IMR-90 (cell line): ENCODE measurements around the gene BTK. TPM values are rescaled to one million over a fixed set of nuclear protein-coding genes. Genes with fewer than 3 reads are reported as not detected.

Experiments
- ATAC-seq: fragments of 200-7000 bp; cut with Tn5 transposase; 2 replicates; pipeline ENCODE4 v1.9.1; 2020; ENCODE audit warnings: low read depth, mild to moderate bottlenecking, moderate library complexity
- BruUV-seq: library from RNA; stranded (reverse); fragments of 400-500 nt; replicated peaks from 2 replicates; lab custom pipeline; 2021; lab: Mats Ljungman, UMichigan
- CTCF ChIA-PET: fragments of 300-600 bp; formaldehyde crosslinking; extraction: SDS; loops from one replicate; lab custom pipeline; 2021; ENCODE audit warnings: antibody characterized with exemption; lab: Yijun Ruan, JAX
- POLR2A ChIA-PET: fragments of 300-600 bp; sonication (Branson Sonifier 250); formaldehyde crosslinking; loops from one replicate; lab custom pipeline; 2022; ENCODE audit warnings: antibody characterized with exemption; ENCODE audit not compliant: unreplicated experiment; lab: Charles Lee
- DNase-seq: peaks from one replicate; pipeline ENCODE4 v3.0.0; 2013
- H2AFZ ChIP-seq: replicated peaks from 2 replicates; pipeline ENCODE3; 2013; ENCODE audit warnings: low read length, mild to moderate bottlenecking; ENCODE audit not compliant: poor library complexity
- H2AK5ac ChIP-seq: 2 replicates; pipeline ENCODE4 v1.6.1; 2013; ENCODE audit warnings: low read depth, low read length, inconsistent platforms
- H2AK9ac ChIP-seq: replicated peaks from 2 replicates; pipeline ENCODE3; 2013; ENCODE audit warnings: mild to moderate bottlenecking, low read depth, low read length, moderate library complexity; ENCODE audit not compliant: poor library complexity
- H2BK120ac ChIP-seq: 2 replicates; pipeline ENCODE4 v1.6.1; 2013; ENCODE audit warnings: low read depth, low read length, inconsistent platforms
- H2BK15ac ChIP-seq: 3 replicates; pipeline ENCODE4 v1.6.1; 2013; ENCODE audit warnings: low read depth, low read length, inconsistent platforms
- H2BK20ac ChIP-seq: 2 replicates; pipeline ENCODE4 v1.6.1; 2013; ENCODE audit warnings: low read depth, mild to moderate bottlenecking, inconsistent platforms, low read length, moderate library complexity
- H2BK5ac ChIP-seq: 2 replicates; pipeline ENCODE4 v1.6.1; 2013; ENCODE audit warnings: mild to moderate bottlenecking, low read depth, low read length, inconsistent platforms; ENCODE audit not compliant: poor library complexity, severe bottlenecking
- H3K14ac ChIP-seq: replicated peaks from 2 replicates; pipeline ENCODE4 v1.6.1; 2013; ENCODE audit warnings: low read depth, low read length, inconsistent platforms
- H3K18ac ChIP-seq: 2 replicates; pipeline ENCODE4 v1.6.1; 2013; ENCODE audit warnings: low read depth, low read length, control low read depth
- H3K23ac ChIP-seq: 2 replicates; pipeline ENCODE4 v1.6.1; 2013; ENCODE audit warnings: low read depth, low read length, inconsistent platforms
- H3K27ac ChIP-seq: 2 replicates; pipeline ENCODE4 v1.5.1; 2013; ENCODE audit warnings: mild to moderate bottlenecking, control low read depth, low read length; ENCODE audit not compliant: insufficient read depth
- H3K27me3 ChIP-seq: 2 replicates; pipeline ENCODE4 v1.6.1; 2013; ENCODE audit warnings: low read length; ENCODE audit not compliant: control insufficient read depth, insufficient read depth
- H3K36me3 ChIP-seq: 2 replicates; pipeline ENCODE4 v1.6.1; 2013; ENCODE audit warnings: low read length, mixed read lengths; ENCODE audit not compliant: control insufficient read depth, insufficient read depth
- H3K4ac ChIP-seq: 2 replicates; pipeline ENCODE4 v1.6.1; 2013; ENCODE audit warnings: low read depth, low read length, inconsistent platforms
- H3K4me1 ChIP-seq: 2 replicates; pipeline ENCODE4 v1.6.1; 2013; ENCODE audit warnings: low read length, mixed read lengths; ENCODE audit not compliant: control insufficient read depth, insufficient read depth
- H3K4me2 ChIP-seq: 2 replicates; pipeline ENCODE4 v1.6.1; 2013; ENCODE audit warnings: low read depth, mild to moderate bottlenecking, control low read depth, low read length, moderate library complexity
- H3K4me3 ChIP-seq: 2 replicates; pipeline ENCODE4 v1.5.1; 2013; ENCODE audit warnings: low read depth, mild to moderate bottlenecking, control low read depth, low read length, moderate library complexity; ENCODE audit not compliant: insufficient read depth
- H3K56ac ChIP-seq: 2 replicates; pipeline ENCODE4 v1.6.1; 2013; ENCODE audit warnings: low read length, inconsistent platforms; ENCODE audit not compliant: insufficient read depth; ENCODE audit errors: extremely low read depth
- H3K79me1 ChIP-seq, 2 experiments: 2 replicates each; pipeline ENCODE4 v1.6.1; 2013; ENCODE audit warnings: low read length in 2 of 2, inconsistent platforms in 1 of 2, low read depth in 1 of 2
- H3K9ac ChIP-seq: 2 replicates; pipeline ENCODE4 v1.6.1; 2013; ENCODE audit warnings: low read depth, low read length, control low read depth
- H3K9me1 ChIP-seq: 2 replicates; pipeline ENCODE4 v1.6.1; 2013; ENCODE audit warnings: low read length, inconsistent platforms; ENCODE audit not compliant: insufficient read depth
- H3K9me3 ChIP-seq: 2 replicates; pipeline ENCODE4 v1.6.1; 2013; ENCODE audit warnings: low read length; ENCODE audit not compliant: control insufficient read depth, insufficient read depth
- H4K20me1 ChIP-seq: 2 replicates; pipeline ENCODE4 v1.6.1; 2013; ENCODE audit warnings: low read length, inconsistent platforms; ENCODE audit not compliant: insufficient read depth
- H4K5ac ChIP-seq: 2 replicates; pipeline ENCODE4 v1.6.1; 2013; ENCODE audit warnings: mild to moderate bottlenecking, low read depth, low read length, control low read depth
- H4K8ac ChIP-seq, 2 experiments: 2 replicates each; pipeline ENCODE4 v1.6.1; 2013; ENCODE audit warnings: low read depth in 2 of 2, low read length in 2 of 2, control low read depth in 1 of 2, inconsistent platforms in 1 of 2
- H4K91ac ChIP-seq: 2 replicates; pipeline ENCODE4 v1.6.1; 2013; ENCODE audit warnings: low read depth, low read length, inconsistent platforms; ENCODE audit not compliant: insufficient read depth
- MAFK ChIP-seq: IDR thresholded peaks from 2 replicates; pipeline ENCODE4 v1.6.1; 2012; ENCODE audit warnings: low read depth, low read length, improper control_type of control experiment
- MAZ ChIP-seq: IDR thresholded peaks from 2 replicates; pipeline ENCODE4 v1.6.1; 2012; ENCODE audit warnings: low read depth, mild to moderate bottlenecking, low read length, improper control_type of control experiment, moderate library complexity, borderline replicate concordance
- MXI1 ChIP-seq: IDR thresholded peaks from 2 replicates; pipeline ENCODE4 v1.6.1; 2012; ENCODE audit warnings: low read depth, mild to moderate bottlenecking, low read length, moderate library complexity, borderline replicate concordance
- NFE2L2 ChIP-seq: fragments of 150-350 bp; IDR thresholded peaks from 2 replicates; pipeline ENCODE4 v1.6.1; 2016; ENCODE audit warnings: low read depth, mild to moderate bottlenecking, low read length
- RFX5 ChIP-seq: IDR thresholded peaks from 2 replicates; pipeline ENCODE4 v1.8.0; 2012; ENCODE audit warnings: low read depth, mild to moderate bottlenecking, low read length, moderate library complexity
- WGBS, 2 experiments: methylation state at CpG; one replicate each; pipeline versions ENCODE4 v1.1.5 to v1.1.7; 2013; ENCODE audit warnings: missing lambda C conversion rate in 2 of 2; ENCODE audit not compliant: insufficient read length in 1 of 2; ENCODE audit errors: extremely low coverage in 2 of 2; 5-methylcytosine and 5-hydroxymethylcytosine counted together
- dilution Hi-C: fragments of 300-500 bp; cut with HindIII; formaldehyde crosslinking; loops from one replicate; pipeline ENCODE4 v1.14.3; 2018; ENCODE audit warnings: low sequenced_read_pairs; ENCODE audit not compliant: unreplicated experiment
- in situ Hi-C: fragments of 300-500 bp; cut with MboI; formaldehyde crosslinking; loops from 3 replicates; pipeline ENCODE4 v1.14.3; 2019; ENCODE audit warnings: low sequenced_read_pairs, inconsistent platforms, mixed read lengths
- intact Hi-C: fragments of 100-400 bp; cut with micrococcal nuclease; formaldehyde crosslinking; loops from 2 replicates; pipeline ENCODE4 v1.10.0; 2022
- polyA plus RNA-seq, 3 experiments: library from polyadenylated mRNA; depleted of rRNA; stranded (reverse); fragments of >200 nt; gene quantifications; 2 replicates each; pipeline ENCODE4 v1.2.3, GENCODE V29; 2012; ENCODE audit warnings: low replicate concordance in 1 of 3
- total RNA-seq: library from RNA; depleted of rRNA; stranded (reverse); fragments of >200 nt; gene quantifications from 2 replicates; pipeline ENCODE4 v1.2.3, GENCODE V29; 2012

BTK gene
- total and polyA plus RNA-seq, 2 of the 4 experiments (the other 2 are of a cell fraction): not detected

- in situ Hi-C loops: no loop called here
- Histone ChIP-seq H2AK5ac (no peak overlapping the region), H3K9me1 (no peaks in the 10 kb centered on the region), H2AK9ac (no peak overlapping the region), H3K56ac (no peak overlapping the region), H2AFZ (no peak overlapping the region), H3K4me2 (no peak overlapping the region), H2BK120ac (no peak overlapping the region), H2BK20ac (no peak overlapping the region), H4K8ac (no peak overlapping the region), H3K4me1 (peaks cover 4% of the 10 kb centered on the region; the same call in 1 of the 2 replicates), H2BK5ac (no peak overlapping the region), H3K14ac (no peak overlapping the region), H2BK15ac (no peak overlapping the region), H3K9ac (no peak overlapping the region), H3K4ac (no peak overlapping the region), H3K18ac (no peak overlapping the region), H3K27me3 (no peaks in the 10 kb centered on the region), H3K9me3 (no peaks in the 10 kb centered on the region), H3K4me3 (no peak overlapping the region), H3K23ac (no peak overlapping the region), H3K79me1 (0 out of 4 replicates have a peak, but pooled peaks cover 0 to 6% of the 10 kb centered on the region in 2 experiments), H4K5ac (no peak overlapping the region), H3K36me3 (peaks cover 11% of the 10 kb centered on the region), H4K20me1 (peaks cover 11% of the 10 kb centered on the region), H3K27ac (no peak overlapping the region), H4K91ac (no peak overlapping the region)
- no TSS peak for BruUV-seq
- ChIA-PET POLR2A (no interaction called here), CTCF (interaction anchor here (0.7 kb wide), 1 partner anchor 67 kb away, joined by 3 read pairs; no protein-coding TSS in a partner anchor)
- TF ChIP-seq MAFK: no peak
- TF ChIP-seq MAZ: no peak
- no peak for TF ChIP-seq RFX5
- TF ChIP-seq MXI1: no peak
- no peak for TF ChIP-seq NFE2L2
- DNase-seq (no peak), ATAC-seq (no peak)
- dilution Hi-C loops: no loop called here
- intact Hi-C loops: no loop called here
- 64% methylated on average over 6 of the region's 10 CpGs; no CpG with 5 or more reads in 1 of the 2 experiments for WGBS, 2 experiments
Measured at GRCh38 chrX:101411984-101412383, 26.0 kb upstream of the BTK start.
